Inflammatory macrophage treated with lipopolysaccharide for 4 hours (primary cell): ENCODE measurements around the gene PDGFA.

Experiments
- DNase-seq: peaks from one replicate; pipeline ENCODE4 v3.0.0-alpha.2; 2020

The PDGFA gene

DNA sequence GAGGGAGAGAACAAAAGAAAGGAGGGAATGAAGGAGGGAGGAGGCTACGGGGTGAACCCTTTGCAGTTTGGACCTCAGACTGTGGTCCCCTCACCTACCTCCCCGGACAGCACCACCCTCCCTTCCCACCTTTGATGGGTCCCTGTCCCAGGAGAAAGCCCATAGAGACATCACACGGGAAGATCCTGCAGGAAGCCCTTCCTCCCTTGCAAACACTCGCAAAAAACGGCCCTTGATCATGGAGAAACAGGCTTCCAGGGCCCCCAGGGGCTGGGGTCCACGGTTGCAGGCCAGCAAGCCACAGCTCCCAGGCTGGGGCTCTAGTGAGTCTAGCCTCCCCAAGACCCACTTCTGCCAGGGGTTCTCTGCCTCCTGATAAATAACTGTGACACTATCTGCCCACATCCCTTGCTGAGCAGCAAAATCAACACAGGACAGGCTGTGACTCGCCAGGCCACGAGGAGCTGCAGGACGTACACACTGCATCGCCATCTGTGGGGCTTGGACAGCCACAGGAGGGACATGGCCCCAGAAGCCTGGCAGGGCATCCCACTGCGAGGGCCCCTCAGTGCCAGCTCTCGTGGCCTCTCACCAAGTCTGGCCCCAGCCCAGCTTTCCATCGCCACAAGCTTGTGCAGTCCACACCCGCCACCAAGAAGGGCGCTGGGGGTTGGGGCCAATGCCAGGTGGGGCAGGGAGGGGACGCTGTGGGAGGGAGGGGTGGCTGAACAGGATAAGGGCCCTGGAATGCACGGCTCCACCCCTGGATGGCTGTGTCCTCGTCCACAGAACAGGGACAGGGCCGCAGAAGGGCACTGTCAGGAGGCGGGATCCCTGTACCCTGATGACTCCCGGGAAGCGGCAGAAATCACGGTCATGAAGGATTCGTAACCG, 34.2 kb downstream of the PDGFA start:
- no peak for DNase-seq

DNA sequence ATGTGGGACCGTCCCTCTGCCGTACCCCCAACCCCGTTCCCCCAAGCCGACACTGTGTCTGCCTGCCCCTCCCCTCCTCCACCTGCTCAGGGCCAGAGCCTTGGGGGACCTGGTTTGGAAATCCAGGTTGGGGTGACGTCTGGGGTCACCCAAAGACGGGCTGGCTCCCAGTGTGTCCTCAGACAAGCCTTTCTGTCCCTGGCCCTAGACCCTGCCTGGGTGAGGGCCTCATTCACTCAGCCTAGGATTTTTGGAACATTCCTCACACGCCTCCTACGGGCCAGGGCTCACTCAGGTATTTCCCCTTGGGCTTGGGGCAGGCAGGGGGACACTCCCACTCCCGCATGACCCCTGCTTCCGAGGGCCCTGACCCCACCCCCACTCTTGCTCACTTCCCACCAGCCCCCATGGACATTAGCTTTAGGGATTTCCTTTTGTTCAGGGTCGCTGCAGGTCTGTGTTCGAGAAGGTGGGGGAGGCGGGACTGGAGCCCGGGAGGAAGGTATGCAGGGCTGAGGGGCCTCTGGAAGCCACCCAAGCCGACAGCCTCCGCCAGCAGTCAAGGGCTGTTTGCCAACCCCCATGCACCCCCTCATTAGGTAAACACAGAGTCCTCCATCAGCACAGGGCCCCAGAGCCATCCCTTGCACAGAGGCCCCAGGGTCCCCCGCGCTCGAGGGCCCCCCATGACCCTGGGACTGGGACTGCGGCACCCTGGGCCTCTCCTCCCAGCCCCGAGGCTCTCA, 35.1 kb downstream of the PDGFA start:
- no peak for DNase-seq

DNA sequence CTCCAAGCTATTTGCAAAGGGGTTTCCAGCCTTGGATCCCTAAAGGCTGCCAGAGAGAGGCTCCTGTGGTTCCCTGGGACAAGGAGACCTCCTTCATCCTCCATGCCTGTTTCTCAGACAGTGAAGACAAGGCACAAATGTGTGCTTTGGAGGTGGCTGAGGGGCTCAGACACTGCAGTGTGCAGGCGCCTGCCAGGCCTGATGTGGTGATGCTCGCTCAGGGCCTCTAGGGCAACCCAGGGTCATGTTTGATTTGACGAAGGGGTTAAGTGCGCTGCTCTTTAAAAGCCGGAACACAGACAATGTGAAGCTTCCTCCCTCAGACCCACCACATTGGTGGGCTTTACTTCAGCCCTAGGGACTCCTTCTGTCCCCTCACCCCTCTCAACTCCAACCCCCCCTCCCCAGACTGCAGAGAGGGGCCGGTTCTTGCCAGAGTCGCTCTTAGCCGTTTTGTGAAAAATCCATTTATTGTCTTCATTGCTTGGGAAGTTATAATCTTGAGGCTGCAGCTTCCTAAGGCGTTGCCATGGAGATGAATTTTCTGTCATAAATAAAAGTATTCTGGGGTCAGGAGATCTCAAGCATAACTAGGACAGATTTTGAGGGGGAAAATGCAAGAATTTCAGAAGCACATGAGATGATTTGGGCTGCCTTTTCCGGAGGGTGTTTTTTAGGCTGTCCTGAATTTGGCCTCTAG, 35.8 kb downstream of the PDGFA start:
- no peak for DNase-seq

- DNase-seq: no peak
These were observed 37.0 kb downstream of the PDGFA start for GRCh38 chr7:482521-483083.

DNA sequence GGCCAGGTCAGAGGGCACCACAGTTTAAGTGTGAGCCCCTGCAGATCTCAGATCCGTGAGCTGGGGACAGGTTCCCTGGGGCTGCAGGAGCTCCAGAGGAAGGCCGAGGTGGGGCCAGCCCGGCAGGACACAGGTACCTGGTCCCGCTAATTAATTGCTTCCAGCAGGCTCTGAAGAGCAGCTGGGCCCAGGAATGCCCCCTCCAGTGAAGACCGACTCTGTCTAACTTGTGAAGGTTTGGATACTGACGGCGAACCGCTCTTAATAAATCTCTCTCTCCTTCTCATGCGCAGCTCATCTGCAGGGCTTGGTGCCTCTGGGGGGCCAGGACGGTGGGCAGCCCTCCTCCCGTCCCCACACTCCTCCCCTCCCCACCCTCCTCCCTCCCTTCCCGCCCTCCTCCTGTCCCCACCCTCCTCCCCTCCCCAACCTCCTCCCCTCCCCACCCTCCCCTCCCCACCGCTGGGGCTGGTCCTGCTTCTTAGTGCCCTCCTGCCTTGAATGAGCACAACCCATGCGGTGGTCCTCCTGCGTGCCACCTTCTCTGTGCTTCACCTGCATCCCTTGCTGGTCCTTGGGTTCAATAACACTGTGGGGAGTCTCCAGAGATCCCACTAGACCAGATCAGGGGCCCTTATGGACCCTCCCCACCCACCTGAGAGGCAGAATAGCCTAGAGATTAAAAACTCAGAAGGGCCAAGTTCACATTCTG, 38.3 kb downstream of the PDGFA start:
- DNase-seq: no peak

DNA sequence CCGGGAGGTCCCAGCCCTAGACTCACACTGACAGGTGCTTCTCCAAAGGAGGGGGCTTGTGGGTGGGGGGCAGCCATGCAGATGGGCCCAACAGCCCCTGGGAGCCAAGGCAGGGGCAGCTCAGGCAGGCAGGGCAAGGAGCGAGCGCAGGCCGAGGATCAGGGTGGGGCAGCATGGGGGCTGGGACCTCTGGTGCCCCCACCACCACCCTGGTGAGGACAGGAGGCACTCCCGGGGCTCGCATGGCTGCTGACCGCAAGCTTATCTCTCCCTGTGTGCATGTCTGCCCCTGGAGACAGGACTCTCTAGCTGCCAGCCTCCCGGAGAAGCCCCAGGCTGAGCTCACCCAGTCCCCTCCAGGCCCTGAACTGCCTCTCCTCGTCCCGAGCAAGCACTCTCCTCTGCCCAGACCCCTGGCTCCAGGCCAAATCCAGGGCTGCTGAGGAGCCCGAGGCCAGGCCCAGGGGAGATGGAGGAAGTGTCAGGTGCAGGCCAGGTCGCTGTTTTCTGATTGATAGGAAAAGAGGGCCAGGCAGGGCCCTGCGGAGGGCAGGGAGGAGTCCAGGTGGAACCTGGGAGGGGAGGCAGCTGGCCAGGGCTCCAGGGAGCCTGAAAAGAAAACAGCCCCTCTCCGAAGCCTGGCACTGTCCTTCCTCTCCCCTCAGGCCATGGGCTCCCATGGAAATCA, 39.0 kb downstream of the PDGFA start:
- no peak for DNase-seq

DNA sequence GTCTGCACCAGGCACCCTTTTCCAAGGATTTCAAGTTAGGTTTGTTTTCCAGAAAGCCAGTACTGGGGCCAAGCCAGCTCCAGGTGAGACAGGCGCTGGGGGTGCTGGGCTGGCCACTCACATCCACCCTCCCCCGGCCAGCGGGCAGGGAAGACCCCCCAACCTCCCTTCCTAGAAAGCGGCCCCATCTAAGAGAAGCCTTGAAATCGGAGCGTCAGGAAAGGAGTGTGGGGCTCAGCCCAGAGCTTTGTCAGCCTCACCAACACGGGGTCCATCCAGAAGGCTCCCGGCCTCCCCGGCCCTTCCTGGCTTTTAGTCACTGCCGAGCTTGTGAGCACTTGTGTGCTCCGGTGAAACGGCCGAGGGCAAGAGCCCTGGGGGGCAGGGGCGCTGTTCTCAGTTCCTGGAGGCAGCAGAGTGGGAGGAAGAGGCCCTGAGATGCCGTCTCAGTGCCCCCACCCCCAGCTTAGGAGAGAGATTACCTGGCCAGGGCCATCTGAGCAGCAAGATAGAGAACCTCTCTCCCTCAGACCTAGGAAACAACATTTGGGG, 39.6 kb downstream of the PDGFA start:
- DNase-seq: no peak

- DNase-seq: no peak
These were observed 40.3 kb downstream of the PDGFA start for GRCh38 chr7:479115-479947.

DNA sequence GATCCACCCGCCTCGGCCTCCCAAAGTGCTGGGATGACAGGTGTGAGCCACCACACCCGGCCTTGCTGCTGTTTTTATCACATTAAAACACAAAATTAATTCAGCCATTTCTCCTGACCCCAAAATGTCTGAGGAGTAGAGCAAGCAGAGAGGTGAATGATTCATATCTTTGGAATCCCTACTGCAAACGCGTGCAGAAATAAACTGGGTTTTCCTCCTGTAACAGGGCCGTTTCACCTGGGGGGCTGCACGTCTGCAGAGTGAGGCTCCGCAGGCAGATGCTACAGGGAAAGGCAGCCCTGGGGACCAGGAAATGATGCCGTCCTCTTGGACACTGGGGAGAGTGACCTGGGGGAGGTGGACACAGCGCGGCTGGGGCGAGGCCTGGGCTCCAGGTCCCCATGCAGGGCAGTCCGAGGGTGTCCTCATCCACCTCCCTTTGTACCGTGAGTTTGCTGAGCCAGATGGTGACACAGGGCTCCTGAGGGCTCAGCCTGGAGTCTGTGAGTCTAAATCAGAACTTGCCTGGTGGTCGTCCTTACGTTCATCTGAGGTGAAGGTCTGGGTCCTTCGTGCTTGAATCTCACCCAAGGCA, 41.9 kb downstream of the PDGFA start:
- DNase-seq: no peak

DNA sequence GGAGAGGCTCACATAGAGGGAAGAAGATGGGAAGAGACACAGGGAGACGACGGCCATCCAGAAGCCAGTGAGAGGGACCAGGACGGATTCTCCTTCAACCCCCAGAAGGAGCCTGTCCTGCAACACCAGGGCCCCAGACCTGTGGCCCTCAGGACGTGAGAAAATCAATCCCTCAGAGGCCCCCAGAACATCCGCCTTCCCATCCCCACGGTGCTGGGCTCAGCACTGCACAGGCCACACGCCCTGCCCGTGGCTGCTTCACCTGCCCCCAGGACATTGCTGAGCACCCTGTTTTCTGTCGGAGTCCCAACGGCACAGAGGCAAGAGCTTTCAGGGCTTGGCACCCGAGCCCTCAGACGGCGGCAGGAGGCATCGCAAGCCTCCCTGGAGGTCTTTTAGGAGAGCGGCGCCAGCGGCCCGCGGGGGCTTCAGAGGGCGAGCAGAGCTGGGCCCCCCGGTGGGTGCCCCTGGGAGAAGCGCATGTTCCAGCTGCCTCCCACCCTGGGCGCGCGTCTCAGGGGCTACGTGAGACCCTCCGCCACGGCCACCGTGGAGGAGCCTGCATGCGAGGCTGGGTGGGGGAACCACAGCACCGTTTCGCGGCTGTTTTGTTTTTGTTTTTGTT, 42.8 kb downstream of the PDGFA start:
- DNase-seq: no peak

DNA sequence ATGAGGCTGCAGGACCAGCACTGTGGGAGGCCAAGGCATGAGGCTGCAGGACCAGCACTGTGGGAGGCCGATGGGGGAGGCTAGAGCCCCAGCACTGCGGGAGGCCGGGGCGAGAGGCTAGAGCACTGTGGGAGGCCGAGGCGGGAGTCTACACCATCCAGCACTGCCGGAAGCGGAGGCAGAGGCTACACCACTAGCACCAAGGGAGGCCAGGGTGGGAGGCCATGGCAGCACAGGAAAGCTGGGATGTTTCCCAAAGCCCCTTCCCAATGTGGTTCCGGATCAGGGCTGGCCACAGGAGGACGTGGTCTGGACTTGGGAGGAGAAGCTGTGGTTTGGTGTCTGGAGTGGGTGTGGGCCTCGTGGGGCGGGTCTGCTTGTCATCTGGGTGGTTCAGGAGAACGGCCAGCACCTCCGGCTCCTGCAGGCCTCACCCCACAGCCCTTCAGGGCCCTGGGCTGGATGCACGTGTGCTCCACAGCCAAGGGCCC, 43.6 kb downstream of the PDGFA start:
- no peak for DNase-seq

- no peak for DNase-seq
These were observed 44.3 kb downstream of the PDGFA start for GRCh38 chr7:475425-475728.

DNA sequence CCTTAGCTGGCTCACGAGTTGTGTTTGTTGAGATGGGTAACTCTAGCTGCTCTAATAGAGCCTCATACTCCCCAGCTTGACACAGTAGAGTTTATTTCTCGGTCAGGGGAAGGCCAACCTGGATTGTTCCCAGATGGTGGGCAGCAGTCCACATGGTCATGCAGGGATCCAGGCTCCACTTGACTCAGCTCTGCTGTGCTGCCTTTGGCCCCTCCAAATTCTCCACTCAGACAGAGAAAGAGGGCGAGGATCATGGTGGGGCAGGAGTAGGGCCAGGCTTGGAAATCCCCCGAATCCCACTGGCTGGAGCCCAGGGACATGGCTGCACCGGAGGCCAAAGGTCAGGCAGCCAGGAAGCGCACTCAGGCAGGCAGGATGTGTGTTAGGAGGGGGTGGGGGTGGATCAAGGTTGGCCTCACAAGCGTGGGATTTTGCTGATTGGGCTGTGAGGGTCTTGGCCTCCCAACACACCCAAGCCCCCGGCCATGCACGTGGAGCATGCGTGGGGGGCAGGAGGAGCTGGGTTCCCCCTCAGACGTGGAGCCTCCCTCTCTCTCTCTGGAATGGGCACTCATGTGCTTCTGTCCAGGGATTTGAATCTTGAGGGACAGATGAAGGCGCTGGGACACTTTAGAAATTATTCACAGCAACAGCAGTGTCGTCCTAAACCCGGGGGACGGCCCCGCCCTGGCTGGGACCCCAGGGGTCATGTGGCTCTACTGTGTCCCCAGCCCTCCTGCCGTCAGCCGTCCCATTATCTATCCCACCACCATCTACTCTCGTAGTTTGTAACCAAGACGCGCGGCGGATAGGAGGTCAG, 44.8 kb downstream of the PDGFA start:
- DNase-seq: no peak

GRCh38 chr7:473870-474604, 45.6 kb downstream of the PDGFA start:
- no peak for DNase-seq

DNA sequence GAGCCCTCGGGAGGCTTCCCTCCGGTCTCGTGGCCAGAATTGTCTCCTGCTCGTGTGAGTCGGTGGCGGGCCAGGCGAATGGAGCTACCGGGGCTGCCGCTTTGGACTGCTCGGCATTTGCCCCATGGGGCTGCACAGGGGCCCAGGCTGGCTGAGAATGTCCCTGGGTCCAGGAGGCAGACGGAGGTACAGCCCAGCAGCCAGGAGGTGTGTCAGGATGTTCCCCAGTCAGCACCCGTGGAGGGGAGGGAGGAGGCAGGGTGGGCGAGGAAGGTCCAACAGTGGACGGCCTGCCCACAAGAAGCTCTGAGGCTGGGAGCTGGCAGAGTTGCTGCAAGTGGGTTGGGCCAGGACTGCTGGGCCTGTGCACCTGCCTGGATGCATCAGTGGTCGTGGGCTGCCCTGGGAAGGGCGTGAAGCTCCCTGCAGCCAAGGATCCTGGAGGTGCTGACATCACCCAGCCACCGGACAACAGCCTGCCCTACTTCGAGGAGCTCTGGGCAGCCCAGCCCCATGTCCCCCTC, 46.4 kb downstream of the PDGFA start:
- no peak for DNase-seq

- DNase-seq: no peak
These were observed 47.0 kb downstream of the PDGFA start for GRCh38 chr7:472640-472957.

DNA sequence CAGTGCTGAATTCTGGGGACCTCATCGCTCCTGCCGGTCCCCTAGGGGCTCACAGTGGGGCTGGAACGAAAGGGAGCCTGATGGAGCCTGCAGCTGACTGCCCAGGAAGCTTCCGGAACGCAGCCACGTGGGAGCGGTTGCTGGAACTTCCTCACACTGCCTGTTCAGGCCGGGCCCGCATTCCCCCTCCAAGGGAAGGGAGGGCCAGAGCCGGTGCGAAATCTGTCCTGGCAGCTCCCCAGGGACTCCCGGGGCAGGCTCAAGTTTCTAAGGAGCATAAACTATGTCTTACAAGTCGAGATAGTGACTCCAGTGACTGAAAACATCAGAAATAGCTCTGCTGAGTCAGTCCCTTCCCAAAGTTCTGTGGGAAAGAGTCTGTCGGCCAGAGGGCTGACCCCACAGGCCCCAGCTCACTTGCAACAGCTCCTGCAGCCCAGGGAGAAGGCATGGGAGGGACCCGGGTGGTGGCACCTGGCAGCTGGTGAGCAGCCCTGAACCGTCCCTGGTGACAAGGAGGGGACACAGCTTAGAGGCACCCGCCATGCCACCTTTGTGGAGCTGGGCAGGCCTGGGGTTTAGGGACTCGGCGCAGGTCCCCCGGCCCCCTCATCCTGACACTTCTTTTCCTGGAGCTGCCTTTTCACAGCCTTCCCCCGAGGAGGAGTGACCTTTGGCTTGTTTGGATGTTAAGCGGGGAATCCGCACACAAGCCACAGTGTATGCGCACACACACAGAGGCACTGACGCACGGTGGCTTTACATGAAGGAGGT, 47.6 kb downstream of the PDGFA start:
- DNase-seq: no peak
